ENCODE data around the gene IKZF1. TPM values are rescaled to one million over a fixed set of nuclear protein-coding genes. Genes with fewer than 3 reads are reported as not detected.

Gene IKZF1
- total and polyA plus RNA-seq, 10 donors, result 36.4 to 389 (median 231) TPM

- intact Hi-C loops (cut with DNase I; ENCODE audit: low total_unique reads), result loop anchor here (5.0 kb wide), 2 partner anchors 216 to 281 kb away; no protein-coding TSS in a partner anchor
- no peak for DNase-seq
- Histone ChIP-seq H3K9me3 (no peaks in the 10 kb centered on the region), H3K4me1 (peaks cover 22 to 49% (median 38%) of the 10 kb centered on the region in 6 donors), H3K4me3 (no peak overlapping the region), H3K27me3 (replicated peaks in 1 of 7) (no peaks in the 10 kb centered on the region), H3K36me3 (no peaks in the 10 kb centered on the region), H3K27ac (no peak overlapping the region)
- TF ChIP-seq CTCF (IDR thresholded peaks at IDR 0.05 in 8 of 11, conservative IDR thresholded peaks at IDR 0.05 in 3 of 11), result no peak
- no peak for TF ChIP-seq POLR2A (IDR thresholded peaks at IDR 0.05)
- TF ChIP-seq POLR2AphosphoS5 (IDR thresholded peaks at IDR 0.05), result no peak
- WGBS, 5 donors, result 79 to 87% (median 82%) methylated on average over 14 of the region's 14 CpGs
These were observed 114.2 kb downstream of the IKZF1 start for GRCh38 chr7:50418526-50419290.

- Histone ChIP-seq H3K4me3 (no peak overlapping the region), H3K4me1 (peaks cover 15 to 26% (median 23%) of the 10 kb centered on the region in 6 donors), H3K36me3 (no peaks in the 10 kb centered on the region), H3K27ac (no peak overlapping the region), H3K9me3 (no peaks in the 10 kb centered on the region), H3K27me3 (replicated peaks in 1 of 7) (no peaks in the 10 kb centered on the region)
- intact Hi-C loops (cut with DNase I; ENCODE audit: low total_unique reads), result no loop called here
- DNase-seq, result no peak
- TF ChIP-seq POLR2AphosphoS5 (IDR thresholded peaks at IDR 0.05) (no peak), POLR2A (IDR thresholded peaks at IDR 0.05) (no peak), CTCF (IDR thresholded peaks at IDR 0.05 in 8 of 11, conservative IDR thresholded peaks at IDR 0.05 in 3 of 11) (no peak)
- 59 to 87% (median 81%) methylated on average over 3 of the region's 3 CpGs for WGBS, 5 donors
These were observed 116.5 kb downstream of the IKZF1 start for GRCh38 chr7:50421043-50421442.

- no peak for DNase-seq
- H3K27me3 ChIP-seq (replicated peaks in 1 of 7), result no peaks in the 10 kb centered on the region
- TF ChIP-seq CTCF (IDR thresholded peaks at IDR 0.05 in 8 of 11, conservative IDR thresholded peaks at IDR 0.05 in 3 of 11), result no peak
- no peak for TF ChIP-seq POLR2A (IDR thresholded peaks at IDR 0.05)
- no peak for TF ChIP-seq POLR2AphosphoS5 (IDR thresholded peaks at IDR 0.05)
- intact Hi-C loops (cut with DNase I; ENCODE audit: low total_unique reads), result no loop called here
- WGBS, 5 donors, result 65 to 85% (median 67%) methylated on average over 6 of the region's 6 CpGs
- H3K27ac ChIP-seq, result no peak overlapping the region
- peaks cover 2 to 8% (median 5%) of the 10 kb centered on the region in 6 donors for H3K4me1 ChIP-seq
- no peak overlapping the region for H3K4me3 ChIP-seq
- H3K9me3 ChIP-seq, result no peaks in the 10 kb centered on the region
- H3K36me3 ChIP-seq, result no peaks in the 10 kb centered on the region
These were observed 118.3 kb downstream of the IKZF1 start for GRCh38 chr7:50422858-50423257.

- 59 to 80% (median 65%) methylated on average over 4 of the region's 4 CpGs for WGBS, 5 donors
- Histone ChIP-seq H3K36me3 (no peaks in the 10 kb centered on the region), H3K9me3 (no peaks in the 10 kb centered on the region), H3K27me3 (replicated peaks in 1 of 7) (no peaks in the 10 kb centered on the region), H3K27ac (no peak overlapping the region), H3K4me1 (no peaks in the 10 kb centered on the region), H3K4me3 (no peak overlapping the region)
- TF ChIP-seq POLR2AphosphoS5 (IDR thresholded peaks at IDR 0.05) (no peak), CTCF (IDR thresholded peaks at IDR 0.05 in 8 of 11, conservative IDR thresholded peaks at IDR 0.05 in 3 of 11) (no peak), POLR2A (IDR thresholded peaks at IDR 0.05) (no peak)
- intact Hi-C loops (cut with DNase I; ENCODE audit: low total_unique reads), result no loop called here
- no peak for DNase-seq
These were observed 119.3 kb downstream of the IKZF1 start for GRCh38 chr7:50423860-50424259.
